LNCAP (cell line): Measurements from ENCODE around the gene CDX2.

Experiments
- TF ChIP-seq, protein P1 (sequence below): fragments of 450-650 bp; IDR thresholded peaks from 2 replicates; pipeline ENCODE4 v1.5.1; 2017; ENCODE audit warnings: mild to moderate bottlenecking

Gene CDX2, protein sequence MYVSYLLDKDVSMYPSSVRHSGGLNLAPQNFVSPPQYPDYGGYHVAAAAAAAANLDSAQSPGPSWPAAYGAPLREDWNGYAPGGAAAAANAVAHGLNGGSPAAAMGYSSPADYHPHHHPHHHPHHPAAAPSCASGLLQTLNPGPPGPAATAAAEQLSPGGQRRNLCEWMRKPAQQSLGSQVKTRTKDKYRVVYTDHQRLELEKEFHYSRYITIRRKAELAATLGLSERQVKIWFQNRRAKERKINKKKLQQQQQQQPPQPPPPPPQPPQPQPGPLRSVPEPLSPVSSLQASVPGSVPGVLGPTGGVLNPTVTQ

DNA sequence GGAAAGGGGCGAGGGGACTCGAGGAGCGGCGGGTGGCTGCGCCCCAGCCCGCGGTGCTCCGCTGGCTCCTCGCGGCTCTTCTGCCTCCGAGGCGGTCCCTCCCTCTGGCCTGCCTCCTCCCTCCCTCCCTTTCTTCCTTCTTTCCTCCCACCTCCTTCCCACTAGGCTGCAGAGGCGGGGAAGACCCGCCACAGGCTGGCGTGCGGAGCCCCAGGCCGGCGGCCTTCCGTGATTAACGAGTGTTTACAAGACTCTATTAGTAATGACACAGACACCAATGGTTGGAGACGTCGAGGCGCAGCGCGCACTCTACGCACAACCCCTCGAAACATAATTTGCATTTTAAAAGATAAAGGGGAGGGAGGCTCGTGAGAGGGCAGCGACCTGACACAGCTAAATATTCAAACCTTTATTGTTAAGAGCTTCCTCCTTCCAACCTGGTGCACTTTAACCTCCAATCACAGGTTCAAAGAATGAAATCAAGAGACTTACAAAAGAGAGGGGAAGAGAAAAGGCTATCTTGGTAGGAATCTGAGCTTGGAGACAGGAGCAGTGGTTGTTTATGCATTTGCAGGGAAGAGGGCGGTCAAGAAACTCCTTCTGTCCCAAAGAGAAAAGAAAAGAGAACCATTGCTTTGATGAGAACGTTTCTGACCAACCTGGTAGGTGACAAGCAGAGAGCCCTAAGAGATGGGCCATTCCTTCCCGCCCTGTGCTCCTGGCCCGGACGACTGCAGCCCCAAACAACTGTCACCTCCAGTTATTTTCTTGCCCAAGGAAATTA lies at the start of gene CDX2:
Gene CDX2 (minus strand): TSS at position 234 of the 784 bp plus-strand sequence. CDS start 309 bp downstream, outside the sequence.
- TF ChIP-seq, protein P1, sequence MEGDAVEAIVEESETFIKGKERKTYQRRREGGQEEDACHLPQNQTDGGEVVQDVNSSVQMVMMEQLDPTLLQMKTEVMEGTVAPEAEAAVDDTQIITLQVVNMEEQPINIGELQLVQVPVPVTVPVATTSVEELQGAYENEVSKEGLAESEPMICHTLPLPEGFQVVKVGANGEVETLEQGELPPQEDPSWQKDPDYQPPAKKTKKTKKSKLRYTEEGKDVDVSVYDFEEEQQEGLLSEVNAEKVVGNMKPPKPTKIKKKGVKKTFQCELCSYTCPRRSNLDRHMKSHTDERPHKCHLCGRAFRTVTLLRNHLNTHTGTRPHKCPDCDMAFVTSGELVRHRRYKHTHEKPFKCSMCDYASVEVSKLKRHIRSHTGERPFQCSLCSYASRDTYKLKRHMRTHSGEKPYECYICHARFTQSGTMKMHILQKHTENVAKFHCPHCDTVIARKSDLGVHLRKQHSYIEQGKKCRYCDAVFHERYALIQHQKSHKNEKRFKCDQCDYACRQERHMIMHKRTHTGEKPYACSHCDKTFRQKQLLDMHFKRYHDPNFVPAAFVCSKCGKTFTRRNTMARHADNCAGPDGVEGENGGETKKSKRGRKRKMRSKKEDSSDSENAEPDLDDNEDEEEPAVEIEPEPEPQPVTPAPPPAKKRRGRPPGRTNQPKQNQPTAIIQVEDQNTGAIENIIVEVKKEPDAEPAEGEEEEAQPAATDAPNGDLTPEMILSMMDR, result no peak

DNA sequence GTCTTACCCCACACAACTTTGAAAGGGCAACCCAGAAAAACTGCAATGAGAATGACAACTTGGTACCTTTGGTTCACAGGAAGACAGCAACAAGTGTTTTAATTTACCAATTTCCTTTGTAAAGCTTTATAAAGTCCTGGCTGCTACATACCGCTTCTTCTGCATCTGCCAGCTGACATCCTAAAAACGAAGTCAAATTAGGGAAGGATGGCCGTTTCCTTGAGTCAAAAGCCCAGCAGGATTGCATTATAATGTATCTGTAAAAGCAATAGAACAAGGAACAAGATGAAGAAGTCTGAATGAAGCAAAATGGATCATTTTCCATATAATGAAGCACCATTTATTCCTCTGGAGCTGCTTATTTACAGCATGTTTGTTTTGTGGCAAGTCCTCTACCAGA lies 45.2 kb upstream of the CDX2 start:
- TF ChIP-seq, protein P1, result no peak

DNA sequence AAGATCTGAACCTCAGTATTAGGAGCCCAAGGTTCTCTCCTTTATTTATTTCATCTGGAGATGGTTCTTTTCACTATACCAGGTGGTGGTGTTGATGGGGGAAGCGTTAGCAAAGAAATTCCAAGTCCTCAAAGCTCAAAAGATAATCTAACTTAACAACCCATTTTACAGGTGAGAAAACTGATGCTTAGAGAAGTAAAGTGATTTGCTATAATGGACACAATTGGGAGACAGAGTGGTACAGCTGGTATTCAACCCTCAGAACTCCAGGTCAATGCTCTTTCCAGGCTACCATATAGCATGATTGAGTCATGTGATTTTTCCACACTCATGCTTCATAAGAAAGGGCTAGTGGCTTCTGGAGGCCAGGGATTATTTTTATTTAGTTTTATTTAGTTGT lies 44.4 kb upstream of the CDX2 start:
- TF ChIP-seq, protein P1, result no peak

DNA sequence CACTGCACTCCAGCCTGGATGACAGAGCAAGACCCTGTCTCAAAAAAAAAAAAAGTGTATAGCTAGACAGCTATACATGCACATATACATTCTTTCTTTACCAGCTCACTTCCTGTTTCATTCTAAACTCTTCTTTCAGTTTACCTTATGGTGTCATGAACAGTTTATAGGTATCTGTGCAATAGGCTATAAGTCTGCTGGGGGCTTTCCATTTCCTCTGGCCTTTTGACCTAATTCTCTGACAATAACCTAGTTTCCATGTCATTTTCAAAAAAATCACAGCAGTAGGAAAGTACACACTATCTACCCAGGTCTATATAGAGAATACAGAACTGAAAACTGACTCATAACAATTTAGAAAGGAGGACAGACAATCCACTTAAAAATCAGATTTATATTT lies 43.8 kb upstream of the CDX2 start:
- TF ChIP-seq, protein P1, result no peak

DNA sequence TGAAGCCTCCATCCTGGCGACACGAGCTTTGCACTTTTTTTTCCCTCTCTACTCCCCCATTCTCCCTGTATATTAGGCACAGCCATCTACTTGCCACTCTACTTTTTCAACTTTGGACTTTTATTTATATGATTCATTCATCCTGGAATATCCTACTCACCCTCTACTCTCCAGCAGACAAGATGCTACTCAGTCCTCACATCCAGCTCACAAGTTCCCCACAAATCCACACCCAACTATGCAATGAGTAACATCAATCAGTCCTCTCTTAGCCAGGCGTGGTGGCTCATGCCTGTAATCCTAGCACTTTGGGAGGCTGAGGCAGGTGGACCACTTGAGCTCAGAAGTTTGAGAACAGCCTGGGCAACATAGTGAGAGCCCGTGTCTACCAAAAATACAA lies 43.3 kb upstream of the CDX2 start:
- TF ChIP-seq, protein P1, result no peak

DNA sequence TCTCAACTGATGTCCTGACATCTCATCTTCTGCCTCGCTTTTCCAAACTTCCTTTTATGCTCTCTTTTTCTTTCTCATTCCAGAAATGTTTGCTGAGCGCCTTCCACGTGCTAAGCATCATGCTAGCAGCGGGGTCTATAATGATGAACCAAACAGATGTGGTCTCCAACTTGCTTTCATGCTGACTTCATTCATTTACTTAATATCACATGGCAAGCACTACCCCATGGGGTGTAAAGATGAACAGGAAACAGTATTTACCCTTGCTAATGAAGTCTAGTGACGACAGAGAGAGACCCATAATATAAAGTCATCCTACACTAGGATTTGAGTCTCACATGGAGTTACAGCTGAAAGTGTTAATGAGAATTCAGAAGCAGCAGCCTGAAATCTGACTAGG lies 40.9 kb upstream of the CDX2 start:
- TF ChIP-seq, protein P1, result no peak

DNA sequence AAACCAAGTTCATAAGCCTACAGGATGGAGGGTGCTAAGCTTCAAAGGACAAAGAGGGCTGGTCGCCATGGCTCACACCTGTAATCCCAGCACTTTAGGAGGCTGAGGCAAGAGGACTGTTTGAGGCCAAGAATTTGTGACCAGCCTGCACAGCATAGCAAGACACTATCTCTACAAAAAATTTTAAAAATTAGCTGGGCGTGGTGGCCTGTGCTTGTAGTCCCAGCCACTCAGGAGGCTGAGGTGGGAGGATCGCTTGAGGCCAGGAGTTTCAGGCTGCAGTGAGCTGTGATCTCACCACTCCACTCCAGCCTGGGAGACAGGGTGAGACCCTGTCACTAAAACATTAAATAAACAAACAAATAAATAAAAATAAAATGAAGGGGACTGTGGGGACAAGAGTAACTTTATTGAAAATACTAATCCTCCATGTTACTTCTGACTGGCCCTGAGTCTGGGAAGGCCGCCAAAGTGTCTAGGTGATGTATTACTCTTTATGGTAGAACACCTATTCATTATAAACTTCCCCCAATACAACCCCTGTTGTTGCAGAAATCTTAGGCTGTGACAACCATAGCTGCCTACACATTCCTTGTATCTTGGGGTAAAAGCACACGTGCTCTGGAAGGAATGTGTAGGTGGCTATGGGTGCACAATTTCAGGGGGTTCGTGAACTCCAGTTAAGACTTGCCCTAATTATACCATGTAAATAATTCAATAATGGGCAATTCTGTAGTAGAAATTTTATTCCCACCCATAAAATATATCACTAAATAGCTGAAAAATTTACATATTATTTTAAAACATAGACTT lies 34.0 kb upstream of the CDX2 start:
- TF ChIP-seq, protein P1, result no peak
